ENCODE data around the gene DDX23. TPM values are rescaled to one million over a fixed set of nuclear protein-coding genes. Genes with fewer than 3 reads are reported as not detected.

DDX23 gene
- polyA plus RNA-seq, 10 donors, result 51.5 to 73.6 (median 64.5) TPM

Other genes with a start within 250 kb of the DDX23 start
- 10 to 100 TPM; 26.0 to 40.2 (median 34.1) TPM for gene KANSL2, start 169.9 kb downstream of the DDX23 start, polyA plus RNA-seq (ENCODE audit: insufficient read length in 10 of 10)
- gene CCNT1, start 135.5 kb downstream of the DDX23 start, polyA plus RNA-seq (ENCODE audit: insufficient read length in 10 of 10), result 10 to 100 TPM; 12.5 to 22.9 (median 18.9) TPM
- 10 to 100 TPM; 30.4 to 53.5 (median 38.0) TPM for gene ADCY6, start 63.1 kb downstream of the DDX23 start, polyA plus RNA-seq (ENCODE audit: insufficient read length in 10 of 10)
- gene CACNB3, start 33.7 kb downstream of the DDX23 start, polyA plus RNA-seq (ENCODE audit: insufficient read length in 10 of 10), result 10 to 100 TPM; 13.4 to 27.0 (median 15.6) TPM
- 1 to 10 TPM in 1 of 10 donors, under 1 TPM in 9; 0.16 to 3.6 (median 0.44) TPM for gene RND1, start 13.7 kb upstream of the DDX23 start, polyA plus RNA-seq (ENCODE audit: insufficient read length in 10 of 10)
- 10 to 100 TPM; 18.7 to 41.1 (median 22.1) TPM for gene FKBP11, start 73.3 kb upstream of the DDX23 start, polyA plus RNA-seq (ENCODE audit: insufficient read length in 10 of 10)
- 10 to 100 TPM; 36.1 to 63.5 (median 45.8) TPM for gene ARF3, start 105.3 kb upstream of the DDX23 start, polyA plus RNA-seq (ENCODE audit: insufficient read length in 10 of 10)
- gene WNT10B, start 119.6 kb upstream of the DDX23 start, polyA plus RNA-seq (ENCODE audit: insufficient read length in 10 of 10), result 1 to 10 TPM in 7 of 10 donors, under 1 TPM in 3; 0.70 to 4.8 (median 1.5) TPM
- under 1 TPM in 3 of 10 donors, not detected in 7; 0.15 to 0.31 (median 0.20) TPM for gene WNT1, start 126.2 kb upstream of the DDX23 start, polyA plus RNA-seq (ENCODE audit: insufficient read length in 10 of 10)
- gene DDN, start 147.2 kb upstream of the DDX23 start, polyA plus RNA-seq (ENCODE audit: insufficient read length in 10 of 10), result 10 to 100 TPM in 9 of 10 donors, 1 to 10 TPM in 1; 5.7 to 20.4 (median 15.7) TPM
- 10 to 100 TPM; 51.8 to 65.6 (median 58.9) TPM for gene PRKAG1, start 166.6 kb upstream of the DDX23 start, polyA plus RNA-seq (ENCODE audit: insufficient read length in 10 of 10)
- gene KMT2D, start 208.6 kb upstream of the DDX23 start, polyA plus RNA-seq (ENCODE audit: insufficient read length in 10 of 10), result 10 to 100 TPM; 33.3 to 49.6 (median 39.5) TPM
- 1 to 10 TPM in 8 of 10 donors, under 1 TPM in 2; 0.93 to 2.6 (median 1.3) TPM for gene RHEBL1, start 217.8 kb upstream of the DDX23 start, polyA plus RNA-seq (ENCODE audit: insufficient read length in 10 of 10)
- gene DHH, start 242.6 kb upstream of the DDX23 start, polyA plus RNA-seq (ENCODE audit: insufficient read length in 10 of 10), result 1 to 10 TPM in 2 of 10 donors, under 1 TPM in 8; 0.48 to 1.2 (median 0.82) TPM

Measured in muscle of back (tissue), 10 donors.